Left lung (tissue), 10 donors: ENCODE measurements around the gene ATP9A. TPM values are rescaled to one million over a fixed set of nuclear protein-coding genes. Genes with fewer than 3 reads are reported as not detected.
A peak's percentile ranks its signal among the peaks of the same experiment; 100 is the strongest.

Experiments used
- ATAC-seq: fragments of 200-7000 bp; cut with Tn5 transposase; one replicate; pipeline ENCODE4 v1.9.1; 2020; ENCODE audit warnings: moderate library complexity
- DNase-seq, 4 donors: peaks; one replicate each; pipeline ENCODE4 v3.0.0-alpha.2; 2013 to 2020
- H3K27ac ChIP-seq, 2 donors: fragments of 200-600 bp; sonication (generic) in 1 of 2; one replicate each; pipeline versions ENCODE4 v1.5.0 to v1.8.0; 2020 to 2021
- H3K27me3 ChIP-seq, 2 donors: fragments of 200-600 bp; sonication (generic) in 1 of 2; one replicate each; pipeline versions ENCODE4 v1.5.0 to v1.8.0; 2020 to 2021
- H3K36me3 ChIP-seq, 2 donors: fragments of 200-600 bp; sonication (generic) in 1 of 2; one replicate each; pipeline versions ENCODE4 v1.5.0 to v1.8.0; 2020 to 2021
- H3K4me1 ChIP-seq, 2 donors: fragments of 200-600 bp; one replicate each; pipeline ENCODE4 v1.8.0; 2021
- H3K4me3 ChIP-seq, 2 donors: fragments of 200-600 bp; sonication (generic) in 1 of 2; one replicate each; pipeline versions ENCODE4 v1.5.0 to v1.8.0; 2020 to 2021; ENCODE audit warnings: mild to moderate bottlenecking in 1 of 2
- H3K9me3 ChIP-seq, 2 donors: fragments of 200-600 bp; sonication (generic) in 1 of 2; one replicate each; pipeline versions ENCODE4 v1.5.0 to v1.8.0; 2020 to 2021
- intact Hi-C, 2 donors: fragments of 100-400 bp; cut with DNase I; formaldehyde crosslinking; loops; one replicate each; pipeline versions ENCODE4 v1.11.2 to v1.14.2; 2022
- polyA plus RNA-seq, 6 donors: library from polyadenylated mRNA; unstranded; fragments of 120-200 nt; gene quantifications; one replicate each; pipeline ENCODE4 v1.2.1, GENCODE V29; 2013; ENCODE audit not compliant: insufficient read length in 6 of 6
- total RNA-seq, 2 donors: library from RNA; stranded (reverse); fragmentation: NEBNext Ultra II Directional; extraction: Animal tissue kit (Norgen Biotek cat#: 25700); gene quantifications; one replicate each; pipeline ENCODE4 v1.2.1, GENCODE V29; 2021
- TF ChIP-seq, protein P1 (sequence below), 2 donors: fragments of 200-600 bp; sonication (generic) in 1 of 2; IDR thresholded peaks; one replicate each; pipeline versions ENCODE4 v1.5.0 to v1.8.0; 2021; ENCODE audit warnings: antibody characterized with exemption in 2 of 2
- donor health status: DM: no; HTN: yes; CAD: no.
- donor health status: DM: no; HTN: no; CAD: no.

Gene ATP9A
- total and polyA plus RNA-seq, 8 donors = 15.3 to 59.7 (median 50.4) TPM

DNA sequence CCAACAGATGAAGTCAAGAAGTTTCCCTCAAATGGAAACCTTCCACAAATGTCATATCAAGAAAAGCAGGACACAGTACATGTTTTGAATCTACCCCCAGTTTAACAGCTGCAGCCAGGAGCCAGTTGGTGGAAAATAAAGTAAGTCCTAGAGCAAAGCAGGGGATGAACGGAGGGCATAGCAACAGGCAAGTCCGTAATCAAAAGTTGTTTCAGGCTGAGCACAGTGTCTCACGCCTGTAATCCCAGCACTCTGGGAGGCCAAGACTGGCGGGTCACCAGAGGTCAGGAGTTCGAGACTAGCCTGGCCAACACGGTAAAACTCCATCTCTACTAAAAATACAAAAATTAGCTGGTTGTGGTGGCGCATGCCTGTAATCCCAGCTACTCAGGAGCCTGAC lies 36.6 kb upstream of the ATP9A start:
- peaks cover 13 to 24% of the 10 kb centered on the region in 2 donors for H3K4me1 ChIP-seq
- H3K36me3 ChIP-seq = no peaks in the 10 kb centered on the region
- ATAC-seq (no peak), DNase-seq (no peak)
- TF ChIP-seq, protein P1, sequence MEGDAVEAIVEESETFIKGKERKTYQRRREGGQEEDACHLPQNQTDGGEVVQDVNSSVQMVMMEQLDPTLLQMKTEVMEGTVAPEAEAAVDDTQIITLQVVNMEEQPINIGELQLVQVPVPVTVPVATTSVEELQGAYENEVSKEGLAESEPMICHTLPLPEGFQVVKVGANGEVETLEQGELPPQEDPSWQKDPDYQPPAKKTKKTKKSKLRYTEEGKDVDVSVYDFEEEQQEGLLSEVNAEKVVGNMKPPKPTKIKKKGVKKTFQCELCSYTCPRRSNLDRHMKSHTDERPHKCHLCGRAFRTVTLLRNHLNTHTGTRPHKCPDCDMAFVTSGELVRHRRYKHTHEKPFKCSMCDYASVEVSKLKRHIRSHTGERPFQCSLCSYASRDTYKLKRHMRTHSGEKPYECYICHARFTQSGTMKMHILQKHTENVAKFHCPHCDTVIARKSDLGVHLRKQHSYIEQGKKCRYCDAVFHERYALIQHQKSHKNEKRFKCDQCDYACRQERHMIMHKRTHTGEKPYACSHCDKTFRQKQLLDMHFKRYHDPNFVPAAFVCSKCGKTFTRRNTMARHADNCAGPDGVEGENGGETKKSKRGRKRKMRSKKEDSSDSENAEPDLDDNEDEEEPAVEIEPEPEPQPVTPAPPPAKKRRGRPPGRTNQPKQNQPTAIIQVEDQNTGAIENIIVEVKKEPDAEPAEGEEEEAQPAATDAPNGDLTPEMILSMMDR (IDR thresholded peaks at IDR 0.05) = no peak
- no peak overlapping the region for H3K4me3 ChIP-seq
- no peaks in the 10 kb centered on the region for H3K9me3 ChIP-seq
- intact Hi-C loops = no loop called here
- H3K27ac ChIP-seq = no peak overlapping the region
- H3K27me3 ChIP-seq = peaks cover 31 to 53% of the 10 kb centered on the region in 2 donors

DNA sequence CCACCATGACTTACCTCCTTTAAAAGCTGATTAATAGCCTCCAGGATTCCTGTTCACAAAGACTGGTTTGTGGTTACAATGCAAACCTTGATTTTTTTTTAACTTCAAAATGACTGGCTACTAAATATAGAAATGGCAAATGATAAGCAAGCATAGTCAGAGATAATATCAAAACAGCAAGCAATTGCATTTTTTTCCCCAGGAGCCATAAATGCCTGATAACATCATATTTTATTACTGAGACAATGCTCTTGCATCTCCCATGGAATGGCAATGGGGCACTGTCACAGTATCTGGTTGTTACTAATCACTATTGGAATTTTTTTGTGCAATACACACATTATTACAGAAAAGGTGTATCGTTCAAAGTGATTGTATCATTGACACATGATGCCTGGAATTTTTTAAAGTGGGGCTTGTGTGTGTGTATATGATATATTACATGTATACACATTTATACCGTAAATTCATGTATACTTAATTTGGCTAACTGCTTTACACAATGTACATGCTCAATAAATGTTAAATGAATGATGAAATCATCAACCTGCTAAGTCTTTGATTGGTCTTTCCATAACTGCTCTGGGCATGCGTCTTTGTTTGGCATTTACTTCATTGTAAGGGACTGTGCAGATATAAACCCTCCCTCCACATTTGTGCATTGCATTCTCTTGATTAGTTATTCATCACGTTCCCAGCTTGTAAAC lies 35.1 kb upstream of the ATP9A start:
- intact Hi-C loops = no loop called here
- Histone ChIP-seq H3K4me3 (no peak overlapping the region), H3K27me3 (peaks cover 44 to 67% of the 10 kb centered on the region in 2 donors), H3K4me1 (peaks cover 13 to 31% of the 10 kb centered on the region in 2 donors), H3K36me3 (no peaks in the 10 kb centered on the region), H3K9me3 (no peaks in the 10 kb centered on the region), H3K27ac (no peak overlapping the region)
- ATAC-seq (no peak), DNase-seq (no peak)
- TF ChIP-seq, protein P1 (IDR thresholded peaks at IDR 0.05) = no peak

DNA sequence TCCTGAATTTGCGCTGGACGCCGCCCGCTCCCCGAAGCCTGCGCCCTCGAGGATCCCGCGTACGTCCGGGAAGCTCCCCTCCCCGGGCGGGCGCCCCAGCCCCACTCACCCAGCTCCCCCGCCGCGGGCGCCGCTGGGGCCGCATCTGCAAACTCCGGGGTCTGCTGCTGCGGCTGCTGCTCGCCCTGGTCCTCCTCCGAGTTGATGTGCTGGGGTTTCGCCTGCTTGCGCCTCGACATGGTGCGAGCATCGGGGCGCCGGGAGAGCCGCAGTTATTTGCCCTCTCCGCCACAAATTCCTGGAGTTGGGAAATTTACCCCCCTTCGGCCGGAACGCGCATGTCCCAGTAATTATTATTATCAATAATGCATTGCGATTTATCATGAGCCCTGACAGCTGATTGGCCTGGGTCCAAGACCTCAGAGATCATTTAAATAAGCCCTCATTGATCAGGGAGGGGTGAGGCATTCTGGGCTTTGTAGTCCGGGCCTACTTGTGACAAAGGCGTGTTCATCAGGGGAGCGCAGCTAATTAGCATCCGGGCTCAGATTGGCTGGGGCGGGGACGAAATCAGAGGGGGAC lies 34.1 kb upstream of the ATP9A start, which contains the start of gene SALL4:
Gene SALL4 (minus strand): TSS at position 352 of the 582 bp plus-strand sequence. CDS start 113 bp downstream, at position 239.
- DNase-seq (peak in 1 of 4 donors; percentile 66), ATAC-seq (no peak)
- H3K27me3 ChIP-seq = peaks cover 46 to 72% of the 10 kb centered on the region in 2 donors
- intact Hi-C loops = no loop called here
- TF ChIP-seq, protein P1 (IDR thresholded peaks at IDR 0.05) = no peak
- no peak within 1 kb of the TSS for H3K27ac ChIP-seq
- peak within 1 kb of the TSS; percentile 32 to 33 for H3K4me3 ChIP-seq
- no peaks in the 10 kb centered on the region for H3K9me3 ChIP-seq
- peaks cover 13 to 31% of the 10 kb centered on the region in 2 donors for H3K4me1 ChIP-seq
- H3K36me3 ChIP-seq = no peaks in the 10 kb centered on the region

DNA sequence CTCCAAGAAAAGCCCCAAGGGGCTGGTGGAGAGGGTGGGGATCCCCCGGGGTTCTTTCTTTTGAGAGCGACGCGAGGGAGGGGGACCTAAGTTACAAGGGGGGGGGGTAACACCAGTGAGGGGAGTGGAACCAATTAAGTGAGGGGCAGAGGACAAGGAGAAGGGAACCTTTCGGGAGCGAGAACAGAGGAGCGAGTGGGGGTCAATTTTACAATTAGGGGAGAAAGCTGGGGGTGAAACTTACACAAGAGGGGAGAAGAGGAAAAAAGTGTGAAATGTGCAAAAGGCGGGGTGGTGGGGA lies 33.6 kb upstream of the ATP9A start:
- TF ChIP-seq, protein P1 (IDR thresholded peaks at IDR 0.05) = no peak
- Histone ChIP-seq H3K36me3 (no peaks in the 10 kb centered on the region), H3K27me3 (peaks cover 46 to 72% of the 10 kb centered on the region in 2 donors), H3K9me3 (no peaks in the 10 kb centered on the region), H3K4me1 (peaks cover 13 to 31% of the 10 kb centered on the region in 2 donors), H3K4me3 (peak overlapping the region; percentile 32 to 33), H3K27ac (no peak overlapping the region)
- intact Hi-C loops = no loop called here
- ATAC-seq = no peak
- no peak for DNase-seq

DNA sequence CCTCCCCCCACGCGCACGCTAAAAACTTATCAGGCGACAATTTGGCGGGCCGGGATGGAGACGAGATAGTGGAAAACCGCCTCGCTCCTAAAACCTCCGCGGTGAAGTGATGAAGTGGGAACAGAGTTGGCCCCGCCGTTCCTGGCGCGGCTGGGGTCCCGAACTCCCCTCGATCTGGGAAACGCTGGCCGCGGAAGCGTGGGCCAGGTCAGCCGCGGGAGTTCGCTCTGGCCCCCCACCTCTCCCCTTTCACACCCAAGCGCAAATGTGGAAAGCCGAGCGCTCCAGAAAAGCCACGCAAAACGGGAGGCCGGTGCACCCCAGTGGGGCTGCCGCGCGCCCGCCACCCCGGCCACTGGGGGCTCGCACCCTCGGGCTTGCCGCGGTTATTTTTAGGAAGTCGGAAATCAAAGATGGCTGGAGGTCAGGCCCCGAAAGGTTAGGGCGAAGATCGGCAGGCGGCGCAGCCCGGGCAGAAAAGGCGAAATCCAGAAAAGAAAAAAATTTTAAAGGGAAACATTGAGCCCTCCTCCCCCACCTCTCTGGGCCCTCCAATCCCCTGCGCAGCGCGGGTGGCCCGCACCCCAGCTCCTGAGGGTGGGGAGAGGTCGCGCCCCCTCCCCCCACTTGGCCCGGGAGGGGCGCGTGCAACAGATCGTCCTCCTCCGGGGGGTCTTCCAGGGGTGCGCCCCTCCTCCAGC lies 33.1 kb upstream of the ATP9A start:
- Histone ChIP-seq H3K27ac (no peak overlapping the region), H3K9me3 (no peaks in the 10 kb centered on the region), H3K4me1 (peaks cover 13 to 31% of the 10 kb centered on the region in 2 donors), H3K36me3 (no peaks in the 10 kb centered on the region), H3K27me3 (peaks cover 46 to 76% of the 10 kb centered on the region in 2 donors), H3K4me3 (peak overlapping the region; percentile 32 to 33)
- DNase-seq = no peak
- peak; percentile 8 for ATAC-seq
- TF ChIP-seq, protein P1 (IDR thresholded peaks at IDR 0.05) = no peak
- intact Hi-C loops = no loop called here
